Measurements from ENCODE around the gene RNF130.

DNA sequence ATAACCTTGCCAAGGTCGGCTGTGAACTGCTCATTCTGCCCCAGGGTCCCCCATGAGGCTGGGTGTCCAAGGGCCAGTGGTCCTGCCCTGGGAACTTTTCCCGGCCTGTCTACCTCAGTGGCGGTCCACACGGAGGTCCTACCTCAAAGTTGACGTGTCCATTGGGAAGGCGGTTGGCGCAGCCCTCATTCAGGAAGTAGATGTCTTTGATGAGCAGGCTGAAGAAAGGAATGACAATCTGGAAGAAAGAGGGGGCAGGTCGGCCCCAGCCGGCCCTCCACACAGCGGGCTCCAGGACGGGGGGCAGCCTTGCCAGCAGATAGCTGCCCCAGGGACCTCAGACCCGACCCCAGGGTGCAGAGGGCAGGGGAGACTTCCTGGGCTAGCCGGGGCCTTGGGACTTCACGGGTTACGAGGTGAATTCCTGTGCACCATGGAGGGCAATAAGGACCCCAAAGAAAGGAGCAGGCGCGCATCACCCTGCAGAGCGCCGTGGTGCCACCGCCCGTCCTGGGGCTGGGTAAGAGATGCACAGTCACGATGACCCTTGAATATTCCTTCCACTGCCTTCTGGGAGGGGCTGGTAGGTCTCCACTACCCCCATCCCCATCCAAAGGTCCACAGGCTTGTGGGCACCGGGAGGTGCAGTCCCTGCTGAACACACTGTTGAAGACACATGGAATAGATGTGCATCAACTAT lies 42.9 kb upstream of the RNF130 start:
- TF ChIP-seq, protein P1, sequence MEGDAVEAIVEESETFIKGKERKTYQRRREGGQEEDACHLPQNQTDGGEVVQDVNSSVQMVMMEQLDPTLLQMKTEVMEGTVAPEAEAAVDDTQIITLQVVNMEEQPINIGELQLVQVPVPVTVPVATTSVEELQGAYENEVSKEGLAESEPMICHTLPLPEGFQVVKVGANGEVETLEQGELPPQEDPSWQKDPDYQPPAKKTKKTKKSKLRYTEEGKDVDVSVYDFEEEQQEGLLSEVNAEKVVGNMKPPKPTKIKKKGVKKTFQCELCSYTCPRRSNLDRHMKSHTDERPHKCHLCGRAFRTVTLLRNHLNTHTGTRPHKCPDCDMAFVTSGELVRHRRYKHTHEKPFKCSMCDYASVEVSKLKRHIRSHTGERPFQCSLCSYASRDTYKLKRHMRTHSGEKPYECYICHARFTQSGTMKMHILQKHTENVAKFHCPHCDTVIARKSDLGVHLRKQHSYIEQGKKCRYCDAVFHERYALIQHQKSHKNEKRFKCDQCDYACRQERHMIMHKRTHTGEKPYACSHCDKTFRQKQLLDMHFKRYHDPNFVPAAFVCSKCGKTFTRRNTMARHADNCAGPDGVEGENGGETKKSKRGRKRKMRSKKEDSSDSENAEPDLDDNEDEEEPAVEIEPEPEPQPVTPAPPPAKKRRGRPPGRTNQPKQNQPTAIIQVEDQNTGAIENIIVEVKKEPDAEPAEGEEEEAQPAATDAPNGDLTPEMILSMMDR (IDR thresholded peaks at IDR 0.05) = no peak
- TF ChIP-seq POLR2A (IDR thresholded peaks at IDR 0.05) = no peak
